ENCODE results near the gene ZNF98.

ZNF98 gene

DNA sequence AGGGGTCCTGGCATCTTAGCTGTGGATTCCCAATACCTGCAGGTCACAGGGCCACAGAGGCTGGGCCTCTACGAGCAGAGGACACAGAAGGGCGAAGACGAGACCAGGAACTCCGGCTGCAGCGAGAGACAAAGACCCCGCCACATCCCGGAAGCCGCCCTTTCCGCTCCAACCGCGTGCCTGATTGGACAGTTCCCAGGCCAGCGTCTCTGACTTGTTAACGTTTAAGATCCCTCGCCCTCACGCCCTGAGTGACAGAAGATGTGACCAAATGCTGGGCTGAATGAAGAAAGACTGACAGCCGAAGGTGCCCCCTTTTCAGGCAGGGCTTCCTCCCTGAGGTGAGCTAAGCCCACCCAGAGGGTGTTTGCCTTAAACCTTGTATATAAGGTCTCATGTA is at the start of gene ZNF98:
TSS of gene ZNF98 (minus strand) at position 136 of the 400 bp plus-strand sequence. CDS start at position 14, 122 bp downstream.
- DNase-seq = no peak

DNA sequence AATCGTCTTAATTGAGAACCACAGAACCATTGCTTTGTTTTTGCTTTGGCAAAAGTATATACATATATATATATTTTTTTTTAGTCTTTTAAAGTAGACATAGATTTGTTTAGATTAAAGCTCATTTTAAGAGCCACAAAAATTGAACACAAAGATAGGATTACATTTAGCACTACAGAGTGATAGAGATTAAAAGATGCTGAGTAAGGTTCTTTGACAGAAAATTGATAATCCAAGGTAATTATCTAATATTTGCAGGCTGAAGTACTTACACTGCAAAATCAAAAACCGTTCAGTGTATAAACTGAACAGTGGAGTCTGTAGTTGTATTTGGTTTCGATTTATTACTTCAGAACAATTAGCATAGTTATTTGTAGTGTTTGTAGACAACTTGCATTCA is 24.5 kb upstream of the ZNF98 start:
- DNase-seq = no peak

DNA sequence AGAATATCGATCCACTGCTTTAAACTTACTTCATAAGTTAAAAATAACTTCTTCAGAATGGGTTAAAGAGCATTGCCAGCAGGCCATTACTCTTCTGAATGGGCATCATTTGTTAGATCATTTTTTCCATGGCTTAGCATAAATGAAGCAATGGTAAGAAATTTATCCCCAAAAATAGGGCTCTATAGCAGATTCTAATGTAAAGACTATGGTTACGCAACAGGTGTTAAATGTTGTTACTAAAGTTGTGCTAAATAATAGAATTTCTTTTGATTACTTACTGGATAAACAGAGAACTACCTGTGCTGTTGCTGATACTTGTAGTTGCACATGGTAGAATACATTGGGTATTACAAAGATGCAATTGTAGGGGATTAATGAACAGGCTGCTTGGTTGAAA is 15.9 kb upstream of the ZNF98 start:
- DNase-seq = no peak

DNA sequence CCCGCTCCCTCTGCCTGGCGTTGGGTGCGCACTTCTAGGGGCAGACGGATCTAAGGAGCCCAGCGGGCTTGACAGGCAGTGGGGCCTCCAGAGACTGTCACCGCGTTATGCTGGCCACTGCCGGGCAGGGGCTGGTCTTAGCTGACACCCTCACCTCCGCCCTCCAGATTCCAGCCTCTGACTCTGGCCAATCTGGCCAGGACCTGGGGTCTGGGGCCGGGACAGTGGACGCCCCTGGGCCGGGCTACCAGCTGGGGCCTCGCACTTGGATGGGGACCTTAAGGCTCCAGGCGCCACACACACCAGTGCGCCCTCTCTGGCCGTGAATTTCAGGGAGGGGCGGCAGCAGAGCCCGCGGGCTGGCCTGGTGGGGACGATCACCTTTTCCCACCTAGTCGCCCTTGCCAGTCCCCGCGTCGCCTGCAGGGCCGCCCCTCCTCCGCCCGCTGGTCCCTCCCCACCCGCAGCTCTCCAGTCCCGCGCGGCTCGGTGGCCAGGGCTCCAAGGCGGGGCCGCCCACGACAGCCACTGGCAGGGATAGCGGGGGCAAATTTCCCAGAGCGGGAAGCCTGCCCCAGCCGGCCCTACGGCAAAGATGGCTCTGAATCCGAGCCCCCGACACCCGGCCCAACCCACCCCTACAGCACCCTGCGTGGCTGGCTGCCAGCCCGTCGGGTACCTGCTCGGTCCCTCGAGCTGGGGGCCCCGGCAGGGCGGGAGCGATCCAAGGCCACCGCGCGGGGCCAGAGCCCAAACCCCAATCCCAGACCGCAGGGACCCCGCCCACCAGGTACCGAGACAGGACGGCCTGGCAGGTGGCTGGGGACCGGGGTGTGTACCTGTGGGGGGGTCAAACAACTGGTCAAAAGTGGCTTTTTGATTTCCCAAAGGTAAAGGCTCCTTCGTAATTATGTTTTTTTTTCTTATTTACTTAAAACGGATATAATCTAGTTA is 6.1 kb upstream of the ZNF98 start:
- DNase-seq = no peak

DNA sequence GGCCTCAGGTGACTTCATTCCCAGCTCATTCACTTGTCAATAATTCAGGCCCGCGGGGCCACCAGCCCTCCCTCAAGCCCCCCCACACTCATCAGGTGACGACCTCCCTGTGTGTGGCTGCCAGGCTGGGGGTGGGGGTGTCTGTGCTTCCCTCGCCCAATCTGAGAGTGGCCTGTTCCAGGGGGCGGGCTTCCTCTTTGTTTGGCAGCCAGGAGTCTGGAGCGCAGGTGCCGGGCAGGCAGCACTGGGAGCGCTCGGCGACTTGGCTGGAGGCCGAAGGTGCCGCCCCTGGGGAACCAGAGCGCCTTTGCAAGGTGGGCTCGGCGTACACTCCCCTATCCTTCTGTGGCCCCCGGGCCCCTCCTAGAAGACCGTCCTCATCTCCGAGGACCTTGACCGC is 5.4 kb upstream of the ZNF98 start:
- DNase-seq = no peak

DNA sequence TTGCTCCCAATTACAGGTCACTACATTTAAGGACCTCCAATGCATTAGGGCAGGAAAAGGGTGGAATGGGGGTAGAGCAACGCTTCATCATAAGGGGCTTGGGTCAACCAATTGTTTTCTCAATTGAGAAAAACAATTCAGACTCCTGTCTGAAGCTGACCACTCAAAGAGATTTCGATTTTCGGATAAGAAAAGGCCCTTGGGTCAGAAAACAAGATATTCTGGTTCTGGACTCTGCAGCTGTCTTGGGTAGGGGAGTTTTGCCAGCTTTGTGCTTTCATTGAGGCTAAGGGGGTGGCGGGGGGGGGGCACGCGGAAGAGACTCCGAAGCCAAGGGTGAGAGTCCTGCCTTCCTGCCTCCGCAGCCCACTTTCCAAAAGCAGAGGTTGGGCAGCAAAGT is 4.8 kb upstream of the ZNF98 start:
- DNase-seq = no peak

DNA sequence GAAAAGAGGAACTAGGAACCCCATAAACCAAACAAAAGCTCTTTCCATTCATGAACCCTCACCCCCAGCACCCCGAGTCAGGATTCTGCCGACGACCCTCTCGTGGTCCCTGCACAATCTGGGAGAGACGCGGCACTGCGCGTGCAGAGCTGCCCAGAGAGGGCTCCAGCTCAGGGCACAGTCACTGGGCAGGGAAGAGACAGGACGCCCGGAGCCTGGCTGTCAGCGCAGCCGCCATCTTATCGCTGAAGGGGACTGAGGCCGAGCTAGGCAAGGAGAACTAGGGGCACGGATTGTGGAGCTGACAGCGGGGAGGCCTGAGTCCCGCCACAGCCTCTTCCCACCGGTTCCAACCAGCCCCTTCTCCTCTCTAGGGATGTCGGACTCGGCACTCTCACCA is 349 bp downstream of the ZNF98 start:
- DNase-seq = no peak

DNA sequence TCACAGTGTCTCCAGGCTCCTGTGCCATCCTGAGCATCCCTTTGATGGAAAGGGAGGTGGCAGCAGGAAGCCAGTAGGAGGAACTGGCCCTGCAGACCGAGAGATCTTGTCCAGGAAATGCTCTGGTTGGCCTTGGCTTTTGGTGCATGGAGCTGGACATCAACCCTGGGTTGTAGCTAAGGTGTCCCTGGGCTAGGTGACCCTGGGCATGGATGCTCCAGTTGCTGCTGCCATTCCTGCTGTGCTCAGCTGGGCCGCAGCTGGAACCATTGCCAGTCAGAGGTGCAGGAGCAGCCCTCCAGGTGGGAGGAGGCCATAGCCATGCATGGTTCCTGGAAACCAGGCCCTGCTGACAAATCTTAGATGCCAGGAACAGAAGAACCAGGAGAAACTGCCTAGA is 67.5 kb downstream of the ZNF98 start:
- DNase-seq = no peak
